ENCODE data around the gene PCDHA2. TPM values are rescaled to one million over a fixed set of nuclear protein-coding genes. Genes with fewer than 3 reads are reported as not detected.

The PCDHA2 gene
- total and polyA plus RNA-seq, 2 of the 4 experiments (the other 2 are of a cell fraction): not detected

DNA sequence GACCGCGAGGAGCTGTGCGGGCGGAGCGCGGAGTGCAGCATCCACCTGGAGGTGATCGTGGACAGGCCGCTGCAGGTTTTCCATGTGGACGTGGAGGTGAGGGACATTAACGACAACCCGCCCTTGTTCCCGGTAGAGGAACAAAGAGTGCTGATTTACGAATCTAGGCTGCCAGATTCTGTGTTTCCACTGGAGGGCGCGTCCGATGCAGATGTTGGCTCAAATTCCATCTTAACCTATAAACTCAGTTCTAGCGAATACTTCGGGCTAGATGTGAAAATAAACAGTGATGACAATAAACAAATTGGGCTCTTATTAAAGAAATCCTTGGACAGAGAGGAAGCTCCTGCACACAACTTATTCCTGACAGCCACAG is 33.7 kb downstream of the PCDHA2 start:
- H3K4me1 ChIP-seq (ENCODE audit: control insufficient read depth, insufficient read depth, low read length): no peaks in the 10 kb centered on the region
- H2BK20ac ChIP-seq (ENCODE audit: low read depth, low read length): no peak overlapping the region
- no peak overlapping the region for H3K23ac ChIP-seq (ENCODE audit: low read depth, low read length)
- no peaks in the 10 kb centered on the region for H3K79me1 ChIP-seq (ENCODE audit: low read depth in 1 of 2, low read length in 2 of 2)
- H3K18ac ChIP-seq (ENCODE audit: low read depth, low read length): no peak overlapping the region
- H3K27me3 ChIP-seq (ENCODE audit: control insufficient read depth, insufficient read depth, low read length): no peaks in the 10 kb centered on the region
- H4K20me1 ChIP-seq (ENCODE audit: insufficient read depth, low read length): no peaks in the 10 kb centered on the region
- H3K56ac ChIP-seq (ENCODE audit: extremely low read depth, insufficient read depth, low read length): no peak overlapping the region
- ChIA-PET CTCF (no interaction called here), POLR2A (ENCODE audit: unreplicated experiment) (no interaction called here)
- no peak overlapping the region for H3K4me2 ChIP-seq (ENCODE audit: low read depth, low read length)
- H2AK9ac ChIP-seq (replicated peaks; ENCODE audit: low read depth, low read length, poor library complexity): no peak overlapping the region
- no peak overlapping the region for H3K4me3 ChIP-seq (ENCODE audit: insufficient read depth, low read depth, low read length)
- H2BK5ac ChIP-seq (ENCODE audit: low read depth, low read length, poor library complexity, severe bottlenecking): no peak overlapping the region
- TF ChIP-seq RCOR1 (IDR thresholded peaks at IDR 0.05; ENCODE audit: insufficient replicate concordance, low read length): no peak
- TF ChIP-seq POLR2A (IDR thresholded peaks at IDR 0.05; ENCODE audit: low read depth, low read length): no peak
- no peak for TF ChIP-seq MAZ (IDR thresholded peaks at IDR 0.05; ENCODE audit: borderline replicate concordance, low read depth, low read length)
- TF ChIP-seq CEBPB (IDR thresholded peaks at IDR 0.05; ENCODE audit: low read depth, low read length): no peak
- TF ChIP-seq, protein P1, sequence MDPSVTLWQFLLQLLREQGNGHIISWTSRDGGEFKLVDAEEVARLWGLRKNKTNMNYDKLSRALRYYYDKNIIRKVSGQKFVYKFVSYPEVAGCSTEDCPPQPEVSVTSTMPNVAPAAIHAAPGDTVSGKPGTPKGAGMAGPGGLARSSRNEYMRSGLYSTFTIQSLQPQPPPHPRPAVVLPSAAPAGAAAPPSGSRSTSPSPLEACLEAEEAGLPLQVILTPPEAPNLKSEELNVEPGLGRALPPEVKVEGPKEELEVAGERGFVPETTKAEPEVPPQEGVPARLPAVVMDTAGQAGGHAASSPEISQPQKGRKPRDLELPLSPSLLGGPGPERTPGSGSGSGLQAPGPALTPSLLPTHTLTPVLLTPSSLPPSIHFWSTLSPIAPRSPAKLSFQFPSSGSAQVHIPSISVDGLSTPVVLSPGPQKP (IDR thresholded peaks at IDR 0.05; ENCODE audit: borderline replicate concordance, low read depth, low read length): no peak
- no peak for TF ChIP-seq CHD1 (IDR thresholded peaks at IDR 0.05; ENCODE audit: low read depth, low read length)
- no peak for TF ChIP-seq RAD21 (IDR thresholded peaks at IDR 0.05; ENCODE audit: low read length)
- no peak for TF ChIP-seq RFX5 (IDR thresholded peaks at IDR 0.05; ENCODE audit: low read depth, low read length)
- BruUV-seq (replicated peaks): no TSS peak
- intact Hi-C loops (cut with micrococcal nuclease) (no loop called here), in situ Hi-C loops (cut with MboI; ENCODE audit: low sequenced_read_pairs) (no loop called here), dilution Hi-C loops (cut with HindIII; ENCODE audit: low sequenced_read_pairs, unreplicated experiment) (no loop called here)
- no peak overlapping the region for H3K27ac ChIP-seq (ENCODE audit: insufficient read depth, low read length)
- H2BK15ac ChIP-seq (ENCODE audit: low read depth, low read length): no peak overlapping the region
- no peak overlapping the region for H2AK5ac ChIP-seq (ENCODE audit: low read depth, low read length)
- no peak overlapping the region for H4K8ac ChIP-seq (ENCODE audit: low read depth in 2 of 2, low read length in 2 of 2)
- no peak for DNase-seq
- WGBS, 2 experiments (ENCODE audit: extremely low coverage in 2 of 2, insufficient read length in 1 of 2): no CpG with 5 or more reads among the region's 18 CpGs
- no peak overlapping the region for H4K5ac ChIP-seq (ENCODE audit: low read depth, low read length)
- no peak overlapping the region for H2BK120ac ChIP-seq (ENCODE audit: low read depth, low read length)
- H3K9me3 ChIP-seq (ENCODE audit: control insufficient read depth, insufficient read depth, low read length): peaks cover 12% of the 10 kb centered on the region
- no peaks in the 10 kb centered on the region for H3K9me1 ChIP-seq (ENCODE audit: insufficient read depth, low read length)
- H3K14ac ChIP-seq (replicated peaks; ENCODE audit: low read depth, low read length): no peak overlapping the region
- H3K9ac ChIP-seq (ENCODE audit: low read depth, low read length): no peak overlapping the region
- no peak overlapping the region for H2AFZ ChIP-seq (replicated peaks; ENCODE audit: low read length, poor library complexity)
- ATAC-seq (ENCODE audit: low read depth): no peak
- no peaks in the 10 kb centered on the region for H3K36me3 ChIP-seq (ENCODE audit: control insufficient read depth, insufficient read depth, low read length)
- no peak overlapping the region for H4K91ac ChIP-seq (ENCODE audit: insufficient read depth, low read depth, low read length)
- H3K4ac ChIP-seq (ENCODE audit: low read depth, low read length): no peak overlapping the region

All from IMR-90 (cell line).